HEK293 (cell line): Measurements from ENCODE around the gene SMARCD1.
A peak's percentile ranks its signal among the peaks of the same experiment; 100 is the strongest.

ENCODE experiments used
- CTCF ChIA-PET: fragments of 350-600 bp; formaldehyde crosslinking; extraction: SDS; loops from one replicate; lab custom pipeline; 2021; ENCODE audit warnings: antibody characterized with exemption; lab: Yijun Ruan, JAX
- POLR2A ChIA-PET: fragments of 300-600 bp; formaldehyde crosslinking; extraction: SDS; loops from one replicate; lab custom pipeline; 2020; ENCODE audit warnings: antibody characterized with exemption, inconsistent platforms; lab: Yijun Ruan, JAX
- H3K27ac ChIP-seq: fragments of 200-500 bp; sonication (Bioruptor generic); 2 replicates; pipeline ENCODE4 v1.5.1; 2014; ENCODE audit warnings: low read depth, low read length, control low read depth, inconsistent platforms; ENCODE audit errors: extremely low read depth
- H3K36me3 ChIP-seq, 2 experiments: fragments of 200-500 bp in 1 of 2; sonication (Bioruptor generic) in 1 of 2; 1 replicate in 1 of 2; 2 replicates in 1 of 2; pipeline ENCODE4 v1.5.1; 2014 to 2017; ENCODE audit warnings: inconsistent platforms in 2 of 2, low read length in 2 of 2; ENCODE audit not compliant: control insufficient read depth in 2 of 2, insufficient read depth in 1 of 2
- H3K4me1 ChIP-seq: fragments of 200-500 bp; sonication (Bioruptor generic); 2 replicates; pipeline ENCODE4 v1.5.1; 2014; ENCODE audit warnings: mild to moderate bottlenecking, low read length, inconsistent platforms; ENCODE audit not compliant: control insufficient read depth, insufficient read depth
- H3K4me3 ChIP-seq: 2 replicates; pipeline ENCODE4 v1.5.1; 2011; ENCODE audit warnings: low read depth, mild to moderate bottlenecking, control low read depth, low read length, moderate library complexity
- H3K9me3 ChIP-seq: fragments of 200-500 bp; sonication (Bioruptor generic); 2 replicates; pipeline ENCODE4 v1.5.1; 2014; ENCODE audit warnings: low read depth, low read length, inconsistent platforms; ENCODE audit not compliant: control insufficient read depth, insufficient read depth
- BCL6B ChIP-seq: fragments of 450-650 bp; formaldehyde crosslinking; IDR thresholded peaks from 2 replicates; pipeline ENCODE4 v1.5.1; 2017; ENCODE audit warnings: missing biosample characterization, missing genetic modification characterization
- EGR2 ChIP-seq: fragments of 450-650 bp; formaldehyde crosslinking; IDR thresholded peaks from 2 replicates; pipeline ENCODE4 v1.5.1; 2016; ENCODE audit warnings: low read depth, missing biosample characterization, missing genetic modification characterization
- GLIS1 ChIP-seq: fragments of 450-650 bp; formaldehyde crosslinking; IDR thresholded peaks from 2 replicates; pipeline ENCODE4 v1.5.1; 2016; ENCODE audit warnings: missing biosample characterization, missing genetic modification characterization
- HOXA7 ChIP-seq: sonication (generic); formaldehyde crosslinking; IDR thresholded peaks from 2 replicates; pipeline ENCODE4 v1.8.1; 2022; ENCODE audit warnings: missing genetic modification reagents, borderline replicate concordance
- IKZF3 ChIP-seq: fragments of 450-650 bp; IDR thresholded peaks from 2 replicates; pipeline ENCODE4 v1.5.0; 2018; ENCODE audit warnings: missing biosample characterization, mild to moderate bottlenecking, missing genetic modification characterization, moderate library complexity
- KLF9 ChIP-seq: fragments of 450-650 bp; formaldehyde crosslinking; IDR thresholded peaks from 2 replicates; pipeline ENCODE4 v1.5.1; 2016; ENCODE audit warnings: missing biosample characterization, missing genetic modification characterization, low read depth
- MZF1 ChIP-seq: fragments of 450-650 bp; formaldehyde crosslinking; IDR thresholded peaks from 2 replicates; pipeline ENCODE4 v1.5.1; 2017; ENCODE audit warnings: missing biosample characterization, missing genetic modification characterization, borderline replicate concordance
- PATZ1 ChIP-seq: fragments of 450-650 bp; formaldehyde crosslinking; IDR thresholded peaks from 2 replicates; pipeline ENCODE4 v1.5.1; 2016; ENCODE audit warnings: missing biosample characterization, missing genetic modification characterization
- ZBTB11 ChIP-seq: fragments of 450-650 bp; formaldehyde crosslinking; conservative IDR thresholded peaks from 2 replicates; pipeline ENCODE4 v1.5.1; 2016; ENCODE audit warnings: low read depth, missing biosample characterization, missing genetic modification characterization
- ZFP69B ChIP-seq: fragments of 450-650 bp; formaldehyde crosslinking; IDR thresholded peaks from 2 replicates; pipeline ENCODE4 v1.5.1; 2016; ENCODE audit warnings: missing biosample characterization, missing genetic modification characterization
- ZNF114 ChIP-seq: fragments of 450-650 bp; formaldehyde crosslinking; IDR thresholded peaks from 2 replicates; pipeline ENCODE4 v1.5.0; 2017; ENCODE audit warnings: missing biosample characterization, missing genetic modification characterization
- ZNF266 ChIP-seq: fragments of 450-650 bp; formaldehyde crosslinking; IDR thresholded peaks from 2 replicates; pipeline ENCODE4 v1.5.1; 2016; ENCODE audit warnings: missing biosample characterization, missing genetic modification characterization, low read depth
- ZNF280C ChIP-seq: fragments of 450-650 bp; formaldehyde crosslinking; IDR thresholded peaks from 2 replicates; pipeline ENCODE4 v1.5.1; 2016; ENCODE audit warnings: missing biosample characterization, missing genetic modification characterization
- ZNF335 ChIP-seq: fragments of 450-650 bp; formaldehyde crosslinking; conservative IDR thresholded peaks from 2 replicates; pipeline ENCODE4 v1.5.1; 2016; ENCODE audit warnings: missing biosample characterization, missing genetic modification characterization
- ZNF391 ChIP-seq: fragments of 450-650 bp; formaldehyde crosslinking; IDR thresholded peaks from 2 replicates; pipeline ENCODE4 v1.5.1; 2016; ENCODE audit warnings: low read depth, missing biosample characterization, missing genetic modification characterization, borderline replicate concordance
- ZNF423 ChIP-seq: fragments of 450-650 bp; formaldehyde crosslinking; IDR thresholded peaks from 2 replicates; pipeline ENCODE4 v1.5.1; 2016; ENCODE audit warnings: missing biosample characterization, missing genetic modification characterization
- ZNF426 ChIP-seq: fragments of 450-650 bp; formaldehyde crosslinking; IDR thresholded peaks from 2 replicates; pipeline ENCODE4 v1.5.1; 2017; ENCODE audit warnings: missing biosample characterization, missing genetic modification characterization, mild to moderate bottlenecking, inconsistent platforms, moderate library complexity
- ZNF433 ChIP-seq: fragments of 450-650 bp; formaldehyde crosslinking; IDR thresholded peaks from 2 replicates; pipeline ENCODE4 v1.5.1; 2016; ENCODE audit warnings: missing biosample characterization, missing genetic modification characterization, low read depth
- ZNF571 ChIP-seq: fragments of 450-650 bp; formaldehyde crosslinking; IDR thresholded peaks from 2 replicates; pipeline ENCODE4 v1.5.0; 2017; ENCODE audit warnings: missing biosample characterization, missing genetic modification characterization
- ZNF843 ChIP-seq: fragments of 450-650 bp; formaldehyde crosslinking; IDR thresholded peaks from 2 replicates; pipeline ENCODE4 v1.5.1; 2016; ENCODE audit warnings: missing biosample characterization, missing genetic modification characterization
- ZSCAN16 ChIP-seq: fragments of 450-650 bp; formaldehyde crosslinking; IDR thresholded peaks from 2 replicates; pipeline ENCODE4 v1.5.1; 2016; ENCODE audit warnings: missing biosample characterization, missing genetic modification characterization
- TF ChIP-seq, protein P1 (sequence below): fragments of 450-650 bp; formaldehyde crosslinking; IDR thresholded peaks from 2 replicates; pipeline ENCODE4 v1.5.1; 2016; ENCODE audit warnings: missing biosample characterization, missing genetic modification characterization

SMARCD1 gene

GRCh38 chr12:50103351-50103750 lies 18.2 kb downstream of the SMARCD1 start:
- no peaks in the 10 kb centered on the region for H3K9me3 ChIP-seq
- no peak overlapping the region for H3K4me3 ChIP-seq
- H3K4me1 ChIP-seq, result peaks cover 7% of the 10 kb centered on the region
- POLR2A ChIA-PET, result interaction anchor here (0.6 to 3.6 kb wide), 3 partner anchors 8 to 59 kb away, joined by 3 to 32 read pairs (median 6); partner anchors contain the start of genes COX14 and SMARCD1
- TF ChIP-seq ZFP69B (tag by site-specific recombination), result 0 out of 2 replicates have a peak, but pooled peaks have one; percentile 45
- TF ChIP-seq ZNF433 (tag by site-specific recombination), result no peak
- TF ChIP-seq, all 188 proteins: peak for 1
- H3K36me3 ChIP-seq, result peaks cover 0 to 35% of the 10 kb centered on the region in 2 experiments; a peak in 1 of 3 replicates
- CTCF ChIA-PET, result interaction anchor here (0.6 to 5.4 kb wide), 8 partner anchors 7 to 619 kb away, joined by 3 to 50 read pairs (median 6); partner anchors contain the start of genes COX14 and DIP2B
- H3K27ac ChIP-seq, result no peak overlapping the region; the same call in 1 of the 2 replicates

- H3K36me3 ChIP-seq, result peaks cover 0 to 30% of the 10 kb centered on the region in 2 experiments; a peak in 1 of 3 replicates
- ChIA-PET CTCF (interaction anchor here (0.6 to 5.4 kb wide), 9 partner anchors 7 to 620 kb away, joined by 3 to 50 read pairs (median 4); partner anchors contain the start of genes COX14 and DIP2B), POLR2A (interaction anchor here (0.6 to 3.6 kb wide), 5 partner anchors 8 to 1134 kb away, joined by 3 to 32 read pairs (median 6); partner anchors contain the start of genes COX14 and SMARCD1)
- TF ChIP-seq BCL6B (tag by site-specific recombination) (no peak), ZNF571 (no peak), GLIS1 (tag by site-specific recombination) (peak; percentile 41; the same call in 1 of the 2 replicates), ZNF426 (tag by site-specific recombination) (no peak), EGR2 (peak; percentile 72), ZNF843 (tag by site-specific recombination) (no peak), ZNF391 (tag by site-specific recombination) (no peak), ZNF280C (tag by site-specific recombination) (no peak), ZNF114 (tag by site-specific recombination) (no peak), ZNF266 (tag by site-specific recombination) (no peak), IKZF3 (tag by site-specific recombination) (no peak), PATZ1 (peak; percentile 58; the same call in 1 of the 2 replicates), HOXA7 (CRISPR knock-in tag) (no peak), ZNF335 (no peak), KLF9 (tag by site-specific recombination) (peak; percentile 81), ZNF423 (tag by site-specific recombination) (no peak), ZSCAN16 (tag by site-specific recombination) (no peak), ZBTB11 (tag by site-specific recombination) (no peak), MZF1 (no peak)
- TF ChIP-seq, protein P1, sequence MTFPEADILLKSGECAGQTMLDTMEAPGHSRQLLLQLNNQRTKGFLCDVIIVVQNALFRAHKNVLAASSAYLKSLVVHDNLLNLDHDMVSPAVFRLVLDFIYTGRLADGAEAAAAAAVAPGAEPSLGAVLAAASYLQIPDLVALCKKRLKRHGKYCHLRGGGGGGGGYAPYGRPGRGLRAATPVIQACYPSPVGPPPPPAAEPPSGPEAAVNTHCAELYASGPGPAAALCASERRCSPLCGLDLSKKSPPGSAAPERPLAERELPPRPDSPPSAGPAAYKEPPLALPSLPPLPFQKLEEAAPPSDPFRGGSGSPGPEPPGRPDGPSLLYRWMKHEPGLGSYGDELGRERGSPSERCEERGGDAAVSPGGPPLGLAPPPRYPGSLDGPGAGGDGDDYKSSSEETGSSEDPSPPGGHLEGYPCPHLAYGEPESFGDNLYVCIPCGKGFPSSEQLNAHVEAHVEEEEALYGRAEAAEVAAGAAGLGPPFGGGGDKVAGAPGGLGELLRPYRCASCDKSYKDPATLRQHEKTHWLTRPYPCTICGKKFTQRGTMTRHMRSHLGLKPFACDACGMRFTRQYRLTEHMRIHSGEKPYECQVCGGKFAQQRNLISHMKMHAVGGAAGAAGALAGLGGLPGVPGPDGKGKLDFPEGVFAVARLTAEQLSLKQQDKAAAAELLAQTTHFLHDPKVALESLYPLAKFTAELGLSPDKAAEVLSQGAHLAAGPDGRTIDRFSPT, result no peak
Observed at GRCh38 chr12:50103767-50104321, 18.7 kb downstream of the SMARCD1 start, which contains the start of gene GPD1. Gene GPD1, plus strand, starts transcription at chr12:50104008. Its CDS starts 43 bp downstream, at chr12:50104051.

More at GRCh38 chr12:50103767-50104321, 18.7 kb downstream of the SMARCD1 start, which contains the start of gene GPD1:
- Histone ChIP-seq H3K4me3 (no peak within 1 kb of the TSS), H3K27ac (no peak within 1 kb of the TSS; the same call in 1 of the 2 replicates), H3K9me3 (no peaks in the 10 kb centered on the region), H3K4me1 (peaks cover 7% of the 10 kb centered on the region)
